Cardiac muscle cell (in vitro differentiated cells and primary cell): ENCODE measurements around the gene TRABD2B. TPM values are rescaled to one million over a fixed set of nuclear protein-coding genes. Genes with fewer than 3 reads are reported as not detected.

ENCODE experiments used
- DNase-seq, 2 donors: peaks; one replicate each; pipeline versions ENCODE4 v3.0.0 to v3.0.0-alpha.2; 2010 to 2017; ENCODE audit warnings: low read depth in 1 of 2, low spot score in 1 of 2
- H3K27ac ChIP-seq: fragments of 200-600 bp; sonication (generic); 2 replicates; pipeline ENCODE4 v1.5.1; 2016
- H3K27me3 ChIP-seq: fragments of 200-600 bp; sonication (generic); 2 replicates; pipeline ENCODE4 v1.6.0; 2016; ENCODE audit warnings: control low read depth
- H3K36me3 ChIP-seq: fragments of 200-600 bp; sonication (generic); 2 replicates; pipeline ENCODE4 v1.5.1; 2016; ENCODE audit warnings: control low read depth
- H3K4me1 ChIP-seq: fragments of 200-600 bp; sonication (generic); 2 replicates; pipeline ENCODE4 v1.8.1; 2017; ENCODE audit warnings: low read depth, mild to moderate bottlenecking, mixed run types
- H3K4me3 ChIP-seq: fragments of 200-600 bp; sonication (generic); 2 replicates; pipeline ENCODE4 v1.5.1; 2016; ENCODE audit warnings: mild to moderate bottlenecking
- H3K9me3 ChIP-seq: fragments of 200-600 bp; sonication (generic); 2 replicates; pipeline ENCODE4 v1.5.1; 2017; ENCODE audit warnings: low read depth, mild to moderate bottlenecking, control low read depth
- polyA plus RNA-seq: library from polyadenylated mRNA; unstranded; fragments of >200 nt; fragmentation: Nextera tagmentation; extraction: Ambion mirVana; gene quantifications from 2 replicates; pipeline ENCODE4 v1.2.1, GENCODE V29; 2016
- total RNA-seq: library from RNA; depleted of rRNA; stranded (reverse); fragments of >200 nt; gene quantifications from 2 replicates; pipeline ENCODE4 v1.2.3, GENCODE V29; 2016
- TF ChIP-seq, protein P1 (sequence below): IDR thresholded peaks from 2 replicates; pipeline ENCODE4 v1.5.1; 2012; ENCODE audit warnings: low read depth, mild to moderate bottlenecking, low read length

TRABD2B gene
- total and polyA plus RNA-seq, 2 experiments from 2014 or later = 0.60 to 0.82 TPM

DNA sequence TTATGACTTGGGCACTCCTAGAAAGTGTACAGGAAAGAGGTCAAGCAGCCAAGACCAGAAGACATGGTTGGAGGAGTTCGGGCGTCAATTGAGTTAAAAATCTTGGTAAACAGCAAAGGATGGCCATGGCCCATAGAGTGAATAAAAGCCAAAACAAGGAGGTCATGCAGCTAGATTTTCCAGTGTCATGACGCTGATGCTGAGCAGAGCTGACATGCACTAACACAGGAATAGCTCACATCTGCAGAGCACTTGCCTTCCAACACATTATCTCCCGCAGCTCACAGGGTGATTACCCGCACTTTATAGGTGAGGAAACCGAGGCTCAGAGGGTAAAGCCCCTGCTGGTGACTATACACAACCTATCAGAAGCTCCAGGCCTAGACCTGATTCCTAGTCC lies 49.7 kb downstream of the TRABD2B start:
- Histone ChIP-seq H3K27me3 (peaks cover 3% of the 10 kb centered on the region), H3K27ac (no peak overlapping the region), H3K9me3 (no peaks in the 10 kb centered on the region), H3K36me3 (no peaks in the 10 kb centered on the region), H3K4me3 (no peak overlapping the region), H3K4me1 (no peaks in the 10 kb centered on the region)
- no peak for DNase-seq
- TF ChIP-seq, protein P1, sequence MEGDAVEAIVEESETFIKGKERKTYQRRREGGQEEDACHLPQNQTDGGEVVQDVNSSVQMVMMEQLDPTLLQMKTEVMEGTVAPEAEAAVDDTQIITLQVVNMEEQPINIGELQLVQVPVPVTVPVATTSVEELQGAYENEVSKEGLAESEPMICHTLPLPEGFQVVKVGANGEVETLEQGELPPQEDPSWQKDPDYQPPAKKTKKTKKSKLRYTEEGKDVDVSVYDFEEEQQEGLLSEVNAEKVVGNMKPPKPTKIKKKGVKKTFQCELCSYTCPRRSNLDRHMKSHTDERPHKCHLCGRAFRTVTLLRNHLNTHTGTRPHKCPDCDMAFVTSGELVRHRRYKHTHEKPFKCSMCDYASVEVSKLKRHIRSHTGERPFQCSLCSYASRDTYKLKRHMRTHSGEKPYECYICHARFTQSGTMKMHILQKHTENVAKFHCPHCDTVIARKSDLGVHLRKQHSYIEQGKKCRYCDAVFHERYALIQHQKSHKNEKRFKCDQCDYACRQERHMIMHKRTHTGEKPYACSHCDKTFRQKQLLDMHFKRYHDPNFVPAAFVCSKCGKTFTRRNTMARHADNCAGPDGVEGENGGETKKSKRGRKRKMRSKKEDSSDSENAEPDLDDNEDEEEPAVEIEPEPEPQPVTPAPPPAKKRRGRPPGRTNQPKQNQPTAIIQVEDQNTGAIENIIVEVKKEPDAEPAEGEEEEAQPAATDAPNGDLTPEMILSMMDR = no peak

DNA sequence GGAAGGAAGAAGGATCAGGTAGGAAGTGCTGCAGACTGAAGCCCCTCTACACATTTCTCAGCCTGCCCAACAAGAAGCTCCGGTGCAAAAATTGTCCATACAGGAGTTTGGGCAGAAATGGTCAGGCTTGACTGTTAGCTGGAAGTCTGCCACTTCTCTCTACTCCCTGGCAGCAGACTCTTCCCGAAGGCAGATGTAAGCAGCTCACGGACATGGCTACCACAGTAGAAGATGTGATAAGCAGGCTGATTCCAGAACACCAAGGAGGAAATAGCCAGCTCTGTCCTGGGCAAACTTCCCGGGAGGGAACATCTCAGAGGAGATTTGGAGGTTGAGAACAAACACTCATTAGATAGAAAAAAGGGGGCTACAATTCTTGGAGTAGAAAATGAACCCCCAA lies 52.6 kb downstream of the TRABD2B start:
- no peaks in the 10 kb centered on the region for H3K9me3 ChIP-seq
- H3K36me3 ChIP-seq = no peaks in the 10 kb centered on the region
- H3K27me3 ChIP-seq = peaks cover 3% of the 10 kb centered on the region
- DNase-seq = peak in 1 of 2 donors; percentile 81
- no peaks in the 10 kb centered on the region for H3K4me1 ChIP-seq
- TF ChIP-seq, protein P1 = no peak
- H3K27ac ChIP-seq = no peak overlapping the region
- H3K4me3 ChIP-seq = no peak overlapping the region

DNA sequence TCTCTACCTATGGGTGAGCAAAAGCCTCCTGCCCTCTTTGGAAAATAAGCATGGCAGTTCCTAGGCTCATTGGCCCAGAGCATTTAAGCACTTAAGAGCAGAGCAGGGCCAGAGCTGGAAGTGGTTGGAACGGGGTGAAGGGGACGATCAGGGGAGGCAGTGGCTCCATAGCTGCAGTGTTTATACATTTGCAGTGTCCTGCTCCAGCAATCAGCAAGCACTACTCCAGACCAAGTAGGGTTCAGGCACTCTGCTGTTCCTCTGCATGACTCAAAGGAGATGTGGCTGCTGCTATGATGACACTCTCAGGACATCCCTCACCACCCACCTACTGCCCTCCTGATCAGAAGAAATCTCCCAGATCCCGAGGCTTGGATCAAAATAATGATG lies 55.0 kb downstream of the TRABD2B start:
- H3K9me3 ChIP-seq = no peaks in the 10 kb centered on the region
- H3K36me3 ChIP-seq = no peaks in the 10 kb centered on the region
- TF ChIP-seq, protein P1 = no peak
- H3K27me3 ChIP-seq = peaks cover 3% of the 10 kb centered on the region
- DNase-seq = no peak
- no peak overlapping the region for H3K4me3 ChIP-seq
- no peak overlapping the region for H3K27ac ChIP-seq
- no peaks in the 10 kb centered on the region for H3K4me1 ChIP-seq

DNA sequence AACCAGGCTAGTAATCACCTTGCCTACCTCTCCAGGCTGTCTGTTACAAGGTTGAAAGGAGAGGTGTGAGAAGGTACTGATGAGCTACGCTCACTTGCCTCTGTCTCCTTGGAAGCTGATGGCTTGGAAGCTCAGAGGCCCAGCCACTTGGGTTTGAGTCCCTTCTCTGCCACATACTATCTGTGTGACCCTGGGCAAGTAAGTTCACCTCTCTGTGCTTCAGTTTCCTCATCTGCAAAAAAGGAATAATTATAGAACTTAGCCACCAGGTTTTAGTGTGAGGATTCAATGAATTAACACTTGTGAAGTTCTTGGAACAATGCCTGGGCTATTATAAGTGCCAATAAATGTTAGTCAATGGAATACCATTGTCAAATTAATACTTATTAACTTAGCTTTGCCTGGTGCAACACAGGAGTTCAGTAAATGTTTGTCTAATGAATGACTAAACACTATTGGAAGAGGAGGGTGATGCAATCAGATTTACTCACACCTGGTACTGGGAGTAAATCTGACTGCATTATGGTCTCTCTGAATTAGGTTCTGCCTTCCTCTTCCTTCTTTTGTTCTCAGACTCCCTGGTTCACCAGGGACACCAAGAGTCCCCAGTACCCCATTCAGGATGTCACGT lies 55.5 kb downstream of the TRABD2B start:
- no peaks in the 10 kb centered on the region for H3K9me3 ChIP-seq
- H3K4me3 ChIP-seq = no peak overlapping the region
- H3K27ac ChIP-seq = no peak overlapping the region
- peaks cover 3% of the 10 kb centered on the region for H3K27me3 ChIP-seq
- peak in 1 of 2 donors; percentile 28 for DNase-seq
- TF ChIP-seq, protein P1 = no peak
- no peaks in the 10 kb centered on the region for H3K4me1 ChIP-seq
- H3K36me3 ChIP-seq = no peaks in the 10 kb centered on the region

DNA sequence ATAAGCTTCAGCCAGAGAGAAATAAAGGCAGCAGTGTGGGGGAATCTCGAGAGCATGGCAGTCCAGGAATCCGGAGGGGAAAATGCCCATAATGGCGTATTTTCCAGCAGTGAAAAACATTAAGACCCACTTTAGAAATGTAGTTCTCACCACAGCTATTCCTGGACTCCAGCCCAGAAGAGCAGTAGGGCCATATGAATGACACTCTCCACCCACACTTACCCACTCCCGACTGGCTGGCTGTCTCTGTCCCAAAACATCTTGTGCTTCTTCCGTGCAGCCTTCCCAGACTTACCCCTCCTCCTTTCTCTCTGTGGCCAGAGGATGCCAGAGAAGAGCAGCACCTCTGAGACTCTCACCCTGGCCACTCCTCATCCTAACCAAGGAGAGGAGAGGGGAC lies 56.4 kb downstream of the TRABD2B start:
- H3K9me3 ChIP-seq = no peaks in the 10 kb centered on the region
- no peaks in the 10 kb centered on the region for H3K4me1 ChIP-seq
- TF ChIP-seq, protein P1 = no peak
- H3K27ac ChIP-seq = no peak overlapping the region
- no peak overlapping the region for H3K4me3 ChIP-seq
- no peaks in the 10 kb centered on the region for H3K36me3 ChIP-seq
- DNase-seq = peak in 1 of 2 donors; percentile 77
- peaks cover 3% of the 10 kb centered on the region for H3K27me3 ChIP-seq
